A549 (cell line): ENCODE measurements around the gene ATL1.

ENCODE experiments used
- CTCF ChIP-seq: fragments of >200 bp; sonication (Bioruptor Twin); formaldehyde crosslinking; IDR thresholded peaks from 3 replicates; pipeline ENCODE4 v1.5.1; 2016
- E2F6 ChIP-seq: IDR thresholded peaks from 2 replicates; pipeline ENCODE4 v1.6.1; 2012; ENCODE audit warnings: low read depth, borderline replicate concordance
- ELK1 ChIP-seq: fragments of 150-350 bp; IDR thresholded peaks from 2 replicates; pipeline ENCODE4 v1.6.1; 2014; ENCODE audit warnings: low read depth, mild to moderate bottlenecking, low read length
- EP300 ChIP-seq, 2 experiments: fragments of >200 bp; sonication (Bioruptor Twin); formaldehyde crosslinking; IDR thresholded peaks; 2 replicates in 1 of 2; 3 replicates in 1 of 2; pipeline ENCODE4 v1.6.1; 2016 to 2017
- KDM5A ChIP-seq: fragments of 200-600 bp; sonication (generic); IDR thresholded peaks from 2 replicates; pipeline ENCODE4 v1.6.1; 2016; ENCODE audit warnings: antibody characterized with exemption, mild to moderate bottlenecking
- MAX ChIP-seq: IDR thresholded peaks from 2 replicates; pipeline ENCODE4 v1.6.1; 2012
- POLR2AphosphoS2 ChIP-seq: conservative IDR thresholded peaks from 2 replicates; pipeline ENCODE4 v1.6.1; 2012; ENCODE audit warnings: low read length, improper control_type of control experiment, inconsistent platforms
- RFX5 ChIP-seq: fragments of 450-650 bp; IDR thresholded peaks from 2 replicates; pipeline ENCODE4 v1.7.1; 2014; ENCODE audit warnings: antibody characterized with exemption, mild to moderate bottlenecking, moderate library complexity
- USF2 ChIP-seq: fragments of 450-650 bp; IDR thresholded peaks from 2 replicates; pipeline ENCODE4 v1.6.1; 2014; ENCODE audit warnings: antibody characterized with exemption

GRCh38 chr14:50590464-50590863, 30.5 kb downstream of the ATL1 start:
- TF ChIP-seq USF2 (no peak), CTCF (no peak), MAX (no peak), POLR2AphosphoS2 (no peak), ELK1 (no peak), EP300 (IDR thresholded peaks at IDR 0.05) (no peak), RFX5 (no peak), E2F6 (no peak), KDM5A (no peak)
